Measurements from ENCODE around the gene RAD54L. TPM values are rescaled to one million over a fixed set of nuclear protein-coding genes. Genes with fewer than 3 reads are reported as not detected.
"Not testable (repeated sequence)": the region's sequence is repeated elsewhere in the genome, so short reads cannot be mapped to it uniquely, and the experiment has no call there.

The RAD54L gene
- total RNA-seq: 30.9 and 33.3 TPM in 2 replicates

GRCh38 chr1:46247436-46248121 is at the start of gene RAD54L:
Gene RAD54L (plus strand): TSS chr1:46247763. CDS start chr1:46248406, 643 bp downstream.
- intact Hi-C loops (cut with micrococcal nuclease): loop anchor here (1.0 to 5.0 kb wide), 16 partner anchors 49 to 1440 kb away; partner anchors contain the start of genes BTBD19, CCDC163, DYNLT4 and EFCAB14

- intact Hi-C loops (cut with micrococcal nuclease): loop anchor here (1.0 to 10.0 kb wide), 12 partner anchors 25 to 1183 kb away; partner anchors contain the start of genes CCDC163, GPBP1L1, HECTD3 and LRRC41
These were observed 49.4 kb upstream of the RAD54L start, which contains the start of gene POMGNT1 for GRCh38 chr1:46197964-46198811. Gene POMGNT1 (minus strand): TSS chr1:46198434. CDS start chr1:46197821, 613 bp downstream.

GRCh38 chr1:46199233-46199749 is 48.3 kb upstream of the RAD54L start:
- intact Hi-C loops (cut with micrococcal nuclease): loop anchor here (2.0 to 10.0 kb wide), 2 partner anchors 614 to 1184 kb away; partner anchors contain the start of genes HECTD3, NASP and UROD

- intact Hi-C loops (cut with micrococcal nuclease): no loop called here
These were observed 43.7 kb upstream of the RAD54L start for GRCh38 chr1:46203738-46204405.

- intact Hi-C loops (cut with micrococcal nuclease): no loop called here
These were observed 43.2 kb upstream of the RAD54L start for GRCh38 chr1:46204406-46204742.

DNA sequence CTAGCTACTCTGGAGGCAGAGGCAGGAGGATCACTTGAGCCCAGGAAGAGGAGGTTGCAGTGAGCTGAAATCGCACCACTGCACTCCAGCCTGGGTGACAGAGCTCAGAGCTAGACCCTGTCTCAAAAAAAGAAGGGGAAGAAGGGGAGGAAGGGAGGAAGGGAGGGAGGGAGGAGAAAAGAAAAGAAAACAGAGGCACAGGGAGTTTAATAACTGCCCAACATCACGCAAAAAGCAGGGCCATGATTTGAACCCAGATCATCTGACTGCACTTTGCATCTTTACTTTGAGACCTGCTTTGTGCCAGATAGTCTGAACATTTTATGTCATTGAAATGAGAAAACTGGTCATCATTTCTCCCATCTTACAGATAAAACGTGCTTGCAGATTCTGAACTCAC is 42.4 kb upstream of the RAD54L start:
- intact Hi-C loops (cut with micrococcal nuclease): no loop called here

DNA sequence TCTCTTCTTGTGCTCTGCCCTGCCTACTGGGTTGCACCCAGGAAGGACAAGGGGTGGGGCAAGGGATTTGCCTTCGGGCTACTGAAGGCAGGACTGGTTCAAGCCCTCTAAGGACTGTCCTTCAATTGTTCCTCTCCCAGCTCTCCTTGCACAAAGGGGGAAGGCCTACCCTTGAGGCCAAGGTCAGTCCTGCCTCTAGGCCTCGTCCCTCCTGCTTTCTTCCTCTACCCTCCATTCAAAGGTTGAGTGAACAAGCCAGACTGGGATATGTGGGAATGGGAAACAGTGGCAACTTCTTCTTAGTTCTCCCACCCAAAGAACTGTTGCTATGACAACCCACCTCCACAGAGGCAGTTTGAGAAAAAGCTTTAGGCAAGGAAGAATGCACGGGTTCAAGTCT is 41.8 kb upstream of the RAD54L start:
- intact Hi-C loops (cut with micrococcal nuclease): no loop called here

DNA sequence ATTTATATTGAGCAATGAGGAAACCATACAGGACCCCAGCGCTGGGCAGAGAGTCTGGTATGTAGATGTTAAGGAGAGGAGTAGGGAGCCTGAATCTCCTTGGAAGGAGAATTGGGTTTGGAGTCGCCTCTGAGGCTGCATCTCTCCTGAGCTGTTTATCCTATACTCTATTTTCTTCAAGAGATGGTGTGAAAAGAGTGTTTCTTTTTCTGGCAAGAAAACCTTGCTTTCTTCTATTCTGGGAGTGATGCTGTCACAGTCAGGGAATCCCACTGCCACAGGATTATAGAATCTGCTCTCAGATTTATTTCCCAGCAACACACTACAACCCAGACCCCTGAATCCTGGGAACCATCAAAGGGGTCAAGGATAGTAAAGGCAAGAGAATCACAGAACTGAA is 41.2 kb upstream of the RAD54L start:
- intact Hi-C loops (cut with micrococcal nuclease): no loop called here

DNA sequence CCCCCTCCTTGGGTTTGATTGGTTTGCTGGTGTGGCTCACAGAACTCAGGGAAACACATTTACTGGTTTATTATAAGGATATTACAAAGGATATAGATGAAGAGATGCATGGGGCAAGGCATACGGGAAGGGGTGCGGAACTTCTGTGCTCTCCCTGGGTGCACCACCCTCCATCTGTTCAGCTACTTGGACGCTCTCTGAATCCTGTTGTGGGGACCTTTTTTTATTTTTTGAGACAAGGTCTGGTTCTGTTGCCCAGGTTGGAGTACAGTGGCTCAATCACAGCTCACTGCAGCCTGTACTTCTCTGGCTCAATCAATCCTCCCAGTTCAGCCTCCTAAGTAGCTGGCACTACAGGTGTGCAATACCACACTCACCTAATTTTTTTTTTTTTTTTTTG is 37.0 kb upstream of the RAD54L start:
- intact Hi-C loops (cut with micrococcal nuclease): no loop called here

DNA sequence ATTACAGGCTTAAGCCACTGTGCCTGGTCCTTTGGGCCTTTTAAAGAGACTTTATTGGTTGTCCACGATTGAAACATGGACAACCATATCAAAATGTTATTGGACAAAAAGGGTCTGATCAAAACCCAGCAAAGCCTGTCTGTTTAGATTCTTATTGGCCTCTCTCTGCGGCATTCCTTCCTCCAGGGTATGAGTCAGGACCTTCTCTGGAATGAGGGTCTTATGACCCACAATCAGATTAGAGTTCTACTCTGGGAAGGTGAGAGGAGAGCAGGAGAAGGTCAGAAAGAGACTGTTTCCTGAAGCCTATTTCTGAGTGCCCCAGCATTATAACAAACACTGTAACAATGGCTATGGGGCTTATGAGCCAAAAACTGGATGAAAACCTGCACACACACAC is 36.5 kb upstream of the RAD54L start:
- intact Hi-C loops (cut with micrococcal nuclease): no loop called here

GRCh38 chr1:46215504-46215903 is 32.1 kb upstream of the RAD54L start:
- intact Hi-C loops (cut with micrococcal nuclease): no loop called here

- intact Hi-C loops (cut with micrococcal nuclease): no loop called here
These were observed 29.1 kb upstream of the RAD54L start for GRCh38 chr1:46218443-46218842.

- intact Hi-C loops (cut with micrococcal nuclease): no loop called here
These were observed 27.7 kb upstream of the RAD54L start for GRCh38 chr1:46219551-46220520.

DNA sequence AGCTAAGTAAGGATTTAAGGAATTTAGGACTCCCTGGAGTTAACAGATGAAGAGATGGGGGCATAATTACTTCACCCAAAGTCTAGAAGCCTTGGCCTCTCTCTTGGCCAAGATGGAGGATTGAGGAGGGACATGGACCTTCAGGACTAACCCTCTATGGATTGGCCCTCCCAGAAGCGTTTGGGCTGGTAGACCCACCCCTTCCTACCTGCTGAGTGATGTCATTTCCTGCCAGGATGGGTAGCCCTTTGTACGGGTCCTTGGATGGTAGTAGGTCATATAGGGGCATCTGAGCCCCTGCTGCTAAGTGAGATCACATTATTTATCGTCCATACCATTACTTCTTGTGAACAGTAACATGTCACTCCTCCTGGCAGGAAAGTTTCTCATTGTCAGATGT is 26.8 kb upstream of the RAD54L start:
- intact Hi-C loops (cut with micrococcal nuclease): no loop called here

- intact Hi-C loops (cut with micrococcal nuclease): no loop called here
These were observed 25.8 kb upstream of the RAD54L start for GRCh38 chr1:46221749-46222148.

DNA sequence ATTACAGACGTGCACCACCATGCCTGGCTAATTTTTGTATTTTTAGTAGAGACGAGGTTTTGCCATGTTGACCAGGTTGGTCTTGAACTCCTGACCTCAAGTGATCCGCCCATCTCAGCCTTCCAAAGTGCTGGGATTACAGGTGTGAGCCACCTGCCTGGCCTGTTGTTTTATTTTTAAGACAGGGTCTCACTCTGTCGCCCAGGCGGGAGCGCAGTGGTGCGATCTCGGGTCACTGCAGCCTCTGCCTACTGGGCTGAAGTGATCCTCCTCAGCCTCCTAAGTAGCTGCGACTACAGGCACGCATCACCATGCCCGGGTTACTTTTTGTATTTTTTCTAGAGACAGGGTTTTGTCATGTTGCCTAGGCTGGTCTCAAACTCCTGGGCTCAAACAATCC is 24.5 kb upstream of the RAD54L start:
- intact Hi-C loops (cut with micrococcal nuclease): loop anchor here (1.0 kb wide), 4 partner anchors 25 to 186 kb away; partner anchors contain the start of gene POMGNT1

DNA sequence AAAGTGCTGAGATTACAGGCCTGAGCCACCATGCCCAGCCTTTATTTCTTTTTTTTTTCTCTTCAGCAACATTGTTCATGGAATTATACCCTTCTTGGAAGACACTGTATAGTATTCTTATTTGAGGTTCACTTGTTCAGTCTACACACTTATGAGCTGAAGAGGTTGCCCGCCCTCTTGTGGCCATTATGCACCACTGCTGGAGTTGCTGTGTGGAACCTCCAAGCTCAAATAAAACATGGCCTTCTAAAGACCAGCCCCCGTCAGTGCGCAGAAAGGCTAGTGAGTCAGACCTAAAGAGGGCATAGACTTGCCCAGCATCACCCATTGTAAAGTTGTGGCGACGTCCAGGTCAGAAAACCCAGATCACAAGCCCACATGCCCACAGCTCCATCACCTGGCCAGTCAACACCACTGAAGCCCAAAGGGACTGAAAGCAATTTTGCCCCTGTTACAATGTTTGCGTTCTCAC is 24.1 kb upstream of the RAD54L start:
- intact Hi-C loops (cut with micrococcal nuclease): loop anchor here (1.0 kb wide), 4 partner anchors 25 to 186 kb away; partner anchors contain the start of gene POMGNT1

DNA sequence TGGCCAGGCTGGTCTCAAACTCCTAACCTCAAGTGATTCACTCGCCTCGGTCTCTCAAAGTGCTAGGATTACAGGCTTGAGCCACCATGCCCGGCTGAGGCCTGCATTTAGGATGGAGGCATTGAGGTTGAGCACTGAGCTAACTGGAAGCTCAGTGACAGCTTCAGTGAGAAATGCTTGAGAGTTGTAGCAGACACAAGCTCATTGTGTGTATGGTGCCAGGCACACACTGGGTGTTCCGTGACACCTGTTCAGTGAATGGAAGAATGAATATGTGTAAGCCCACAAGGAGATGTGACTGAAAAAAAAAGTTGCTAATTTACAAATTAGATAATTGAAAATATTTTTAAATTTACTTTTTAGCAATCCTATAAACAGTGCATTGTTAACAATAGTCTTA is 22.6 kb upstream of the RAD54L start:
- intact Hi-C loops (cut with micrococcal nuclease): no loop called here

GRCh38 chr1:46231231-46231630 is 16.3 kb upstream of the RAD54L start:
- intact Hi-C loops (cut with micrococcal nuclease): not testable (repeated sequence)

GRCh38 chr1:46236882-46237281 is 10.7 kb upstream of the RAD54L start:
- intact Hi-C loops (cut with micrococcal nuclease): no loop called here
